IMR-90 (cell line): ENCODE measurements around the gene CELSR1.

Source experiments
- CTCF ChIP-seq: conservative IDR thresholded peaks from 2 replicates; pipeline ENCODE4 v1.5.1; 2012; ENCODE audit warnings: mild to moderate bottlenecking, low read depth, low read length, improper control_type of control experiment
- RCOR1 ChIP-seq: IDR thresholded peaks from 2 replicates; pipeline ENCODE4 v1.6.1; 2012; ENCODE audit warnings: mild to moderate bottlenecking, low read length, improper control_type of control experiment; ENCODE audit not compliant: insufficient replicate concordance

GRCh38 chr22:46466255-46466676 lies 71.2 kb downstream of the CELSR1 start:
- TF ChIP-seq CTCF (no peak), RCOR1 (no peak)
